Parathyroid adenoma (tissue), 2 donors: Measurements from ENCODE around the gene ZEB2.

Experiments
- H2AFZ ChIP-seq: fragments of 300-600 bp; sonication (generic); one replicate; pipeline ENCODE4 v1.7.0; 2017; ENCODE audit warnings: antibody characterized with exemption, mild to moderate bottlenecking
- H3K27ac ChIP-seq: fragments of 300-600 bp; sonication (generic); one replicate; pipeline ENCODE4 v1.7.0; 2017
- H3K27me3 ChIP-seq: fragments of 300-600 bp; sonication (generic); one replicate; pipeline ENCODE4 v1.7.0; 2017; ENCODE audit warnings: low read length; ENCODE audit not compliant: control insufficient read depth, insufficient read depth
- H3K36me3 ChIP-seq: fragments of 300-600 bp; sonication (generic); one replicate; pipeline ENCODE4 v1.7.0; 2017; ENCODE audit warnings: low read length; ENCODE audit not compliant: control insufficient read depth, insufficient read depth
- H3K4me1 ChIP-seq: fragments of 300-600 bp; sonication (generic); one replicate; pipeline ENCODE4 v1.7.0; 2017; ENCODE audit warnings: control low read depth
- H3K4me2 ChIP-seq: fragments of 300-600 bp; sonication (generic); one replicate; pipeline ENCODE4 v1.7.0; 2017; ENCODE audit warnings: low read length
- H3K4me3 ChIP-seq: fragments of 300-600 bp; sonication (generic); one replicate; pipeline ENCODE4 v1.7.0; 2017; ENCODE audit warnings: low read depth, low read length
- H3K79me2 ChIP-seq: fragments of 300-600 bp; sonication (generic); one replicate; pipeline ENCODE4 v1.7.0; 2017; ENCODE audit warnings: control low read depth
- H3K9ac ChIP-seq: fragments of 300-600 bp; sonication (generic); one replicate; pipeline ENCODE4 v1.7.0; 2017; ENCODE audit warnings: mild to moderate bottlenecking
- H3K9me3 ChIP-seq: fragments of 300-600 bp; sonication (generic); one replicate; pipeline ENCODE4 v1.7.0; 2017; ENCODE audit warnings: low read length; ENCODE audit not compliant: control insufficient read depth
- TF ChIP-seq, protein P1 (sequence below): fragments of 300-600 bp; sonication (generic); IDR thresholded peaks from one replicate; pipeline ENCODE4 v1.7.0; 2017; ENCODE audit warnings: antibody characterized with exemption, mild to moderate bottlenecking
- donor health status: primary hyperparathyroidism.

The ZEB2 gene

DNA sequence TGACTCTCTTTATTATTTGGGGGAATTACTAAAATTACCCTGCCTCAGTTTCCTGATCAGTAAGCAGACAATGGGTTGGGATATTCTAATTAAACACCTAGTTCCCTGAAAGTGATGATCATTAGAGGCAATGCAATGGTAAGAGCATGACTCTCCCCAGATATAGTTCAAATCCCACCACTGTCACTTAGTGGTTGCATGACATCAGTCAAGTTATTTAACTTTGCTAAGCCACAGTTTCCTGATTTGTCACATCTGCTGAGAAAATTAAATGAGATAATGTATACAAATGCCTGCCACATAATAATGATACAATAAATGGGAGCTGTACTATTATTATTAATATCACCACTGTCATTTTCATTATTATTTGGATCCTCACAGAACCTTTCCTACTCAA lies 29.9 kb downstream of the ZEB2 start:
- no peak overlapping the region for H2AFZ ChIP-seq
- no peak overlapping the region for H3K4me3 ChIP-seq
- TF ChIP-seq, protein P1, sequence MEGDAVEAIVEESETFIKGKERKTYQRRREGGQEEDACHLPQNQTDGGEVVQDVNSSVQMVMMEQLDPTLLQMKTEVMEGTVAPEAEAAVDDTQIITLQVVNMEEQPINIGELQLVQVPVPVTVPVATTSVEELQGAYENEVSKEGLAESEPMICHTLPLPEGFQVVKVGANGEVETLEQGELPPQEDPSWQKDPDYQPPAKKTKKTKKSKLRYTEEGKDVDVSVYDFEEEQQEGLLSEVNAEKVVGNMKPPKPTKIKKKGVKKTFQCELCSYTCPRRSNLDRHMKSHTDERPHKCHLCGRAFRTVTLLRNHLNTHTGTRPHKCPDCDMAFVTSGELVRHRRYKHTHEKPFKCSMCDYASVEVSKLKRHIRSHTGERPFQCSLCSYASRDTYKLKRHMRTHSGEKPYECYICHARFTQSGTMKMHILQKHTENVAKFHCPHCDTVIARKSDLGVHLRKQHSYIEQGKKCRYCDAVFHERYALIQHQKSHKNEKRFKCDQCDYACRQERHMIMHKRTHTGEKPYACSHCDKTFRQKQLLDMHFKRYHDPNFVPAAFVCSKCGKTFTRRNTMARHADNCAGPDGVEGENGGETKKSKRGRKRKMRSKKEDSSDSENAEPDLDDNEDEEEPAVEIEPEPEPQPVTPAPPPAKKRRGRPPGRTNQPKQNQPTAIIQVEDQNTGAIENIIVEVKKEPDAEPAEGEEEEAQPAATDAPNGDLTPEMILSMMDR, result no peak
- no peak overlapping the region for H3K27ac ChIP-seq
- no peak overlapping the region for H3K4me2 ChIP-seq
- H3K27me3 ChIP-seq, result no peaks in the 10 kb centered on the region
- no peak overlapping the region for H3K9ac ChIP-seq
- H3K9me3 ChIP-seq, result no peaks in the 10 kb centered on the region
- no peaks in the 10 kb centered on the region for H3K4me1 ChIP-seq
- no peaks in the 10 kb centered on the region for H3K79me2 ChIP-seq
- H3K36me3 ChIP-seq, result no peaks in the 10 kb centered on the region

DNA sequence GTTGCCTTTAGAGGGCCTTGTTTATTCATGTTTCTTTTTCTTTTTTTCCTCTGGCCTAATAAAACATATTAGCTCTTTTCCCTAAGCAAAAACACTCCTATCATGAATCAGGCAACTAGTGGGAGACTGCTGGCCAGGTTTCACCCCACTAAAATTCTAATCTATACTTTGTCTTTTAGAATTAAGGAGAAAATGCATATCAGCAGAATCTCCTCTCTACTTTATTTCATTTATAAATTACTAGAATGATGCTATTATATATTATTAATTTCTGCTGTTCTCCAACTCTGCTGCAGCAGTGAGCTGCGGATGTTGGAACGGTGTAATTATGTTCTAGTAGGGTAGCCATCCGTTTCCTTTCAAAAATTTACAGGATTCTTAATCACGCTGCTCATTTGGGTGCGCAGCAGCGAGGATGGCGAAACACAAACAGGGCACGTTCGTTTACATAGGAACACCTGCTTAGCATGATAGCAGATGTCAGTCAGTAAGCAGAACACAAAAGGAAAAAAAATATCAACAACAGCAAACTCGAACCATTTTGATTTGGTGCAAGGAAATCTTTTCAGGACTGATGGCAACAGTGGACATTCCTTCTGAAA lies 30.5 kb downstream of the ZEB2 start:
- Histone ChIP-seq H3K4me2 (no peak overlapping the region), H3K79me2 (no peaks in the 10 kb centered on the region), H3K36me3 (no peaks in the 10 kb centered on the region), H2AFZ (no peak overlapping the region), H3K9ac (no peak overlapping the region), H3K27me3 (no peaks in the 10 kb centered on the region), H3K4me3 (no peak overlapping the region), H3K4me1 (no peaks in the 10 kb centered on the region), H3K9me3 (no peaks in the 10 kb centered on the region), H3K27ac (no peak overlapping the region)
- TF ChIP-seq, protein P1, result no peak

DNA sequence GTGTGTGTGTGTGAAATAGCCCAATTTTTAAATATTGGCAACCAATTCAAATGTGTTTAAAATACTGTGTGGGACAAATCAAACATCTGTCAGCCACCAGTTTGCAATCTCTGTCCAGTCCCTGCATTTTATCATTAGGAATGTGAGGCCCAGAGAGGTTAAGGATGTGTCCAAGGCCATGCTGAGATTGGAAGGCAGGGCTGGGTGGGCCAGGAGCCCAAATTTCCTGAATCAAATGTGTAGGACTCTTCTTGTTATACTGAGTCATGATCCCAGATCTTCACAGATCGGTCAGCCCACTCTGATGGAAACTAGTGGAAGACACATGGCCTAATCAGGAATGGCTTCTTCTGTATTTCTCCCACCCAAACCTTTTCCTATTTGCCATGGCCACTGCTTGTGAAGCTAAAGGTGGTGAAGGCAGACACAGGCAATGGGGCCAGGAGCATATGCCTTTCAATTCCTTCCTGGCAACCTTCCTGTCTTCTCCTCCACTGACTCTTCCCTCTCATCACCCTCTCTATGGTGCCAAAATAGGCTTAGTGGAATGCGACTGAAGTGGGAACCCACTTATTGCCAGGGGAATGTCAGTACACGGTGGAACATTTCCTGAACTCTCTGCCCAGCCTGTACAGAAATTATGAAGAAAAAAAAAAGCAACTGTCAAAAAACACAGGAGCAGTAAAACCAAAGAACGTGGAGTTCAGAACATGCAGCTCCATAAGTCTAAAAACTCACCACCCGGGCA lies 35.5 kb downstream of the ZEB2 start:
- H3K4me3 ChIP-seq, result no peak overlapping the region

DNA sequence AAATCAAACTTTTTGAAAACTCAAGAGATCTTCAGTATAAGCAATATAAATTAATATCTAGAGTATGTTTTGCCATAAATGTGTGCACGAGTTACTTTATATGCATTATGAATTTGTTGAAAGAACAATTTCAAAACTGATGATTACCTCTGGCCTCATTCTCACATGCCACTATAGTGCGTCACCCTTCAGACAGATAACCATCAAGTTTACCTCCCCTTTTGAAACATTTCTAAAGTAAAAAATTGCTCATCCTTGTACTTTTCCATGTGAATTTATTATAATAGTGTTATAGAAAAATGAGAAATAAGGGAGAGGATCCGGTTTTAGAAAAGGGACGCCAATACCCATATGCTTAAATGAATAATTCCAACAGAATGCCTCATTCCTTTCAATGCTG lies 38.3 kb downstream of the ZEB2 start:
- no peaks in the 10 kb centered on the region for H3K36me3 ChIP-seq
- no peaks in the 10 kb centered on the region for H3K27me3 ChIP-seq
- H2AFZ ChIP-seq, result no peak overlapping the region
- no peak overlapping the region for H3K27ac ChIP-seq
- TF ChIP-seq, protein P1, result no peak
- H3K4me1 ChIP-seq, result no peaks in the 10 kb centered on the region
- no peak overlapping the region for H3K4me3 ChIP-seq
- no peak overlapping the region for H3K4me2 ChIP-seq
- no peaks in the 10 kb centered on the region for H3K9me3 ChIP-seq
- H3K9ac ChIP-seq, result no peak overlapping the region
- H3K79me2 ChIP-seq, result no peaks in the 10 kb centered on the region

More for the DNA sequence above, 35.5 kb downstream of the ZEB2 start:
- H3K4me1 ChIP-seq, result no peaks in the 10 kb centered on the region
- no peaks in the 10 kb centered on the region for H3K36me3 ChIP-seq
- no peaks in the 10 kb centered on the region for H3K27me3 ChIP-seq
- no peak overlapping the region for H2AFZ ChIP-seq
- H3K9ac ChIP-seq, result no peak overlapping the region
- no peak overlapping the region for H3K4me2 ChIP-seq
- no peak overlapping the region for H3K27ac ChIP-seq
- no peaks in the 10 kb centered on the region for H3K9me3 ChIP-seq
- no peaks in the 10 kb centered on the region for H3K79me2 ChIP-seq
- TF ChIP-seq, protein P1, result no peak

DNA sequence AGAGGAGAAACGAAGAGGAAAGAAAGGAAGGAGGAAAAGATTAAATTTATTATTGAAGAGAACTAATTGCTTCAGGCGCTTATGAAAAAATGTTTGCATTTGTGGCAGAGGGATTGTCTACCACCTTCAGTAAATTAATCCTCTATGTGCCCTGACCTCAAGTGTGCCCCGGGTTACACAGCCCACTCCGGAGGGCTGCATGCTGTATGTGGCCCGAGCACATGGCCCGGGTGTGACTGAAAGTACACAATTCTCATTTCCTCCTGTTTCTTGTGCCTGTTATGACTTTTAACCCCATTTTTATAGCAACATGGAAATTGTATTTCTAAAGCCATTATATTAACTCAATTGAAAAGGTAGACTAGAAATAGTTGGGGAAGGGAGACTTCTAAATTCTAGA lies 38.8 kb downstream of the ZEB2 start:
- TF ChIP-seq, protein P1, result no peak
- Histone ChIP-seq H3K9me3 (no peaks in the 10 kb centered on the region), H3K79me2 (no peaks in the 10 kb centered on the region), H3K9ac (no peak overlapping the region), H3K36me3 (no peaks in the 10 kb centered on the region), H2AFZ (no peak overlapping the region), H3K4me2 (no peak overlapping the region), H3K27me3 (no peaks in the 10 kb centered on the region), H3K4me3 (no peak overlapping the region), H3K4me1 (no peaks in the 10 kb centered on the region), H3K27ac (no peak overlapping the region)
